ENCODE results near the gene NOL9. TPM values are rescaled to one million over a fixed set of nuclear protein-coding genes. Genes with fewer than 3 reads are reported as not detected.
A peak's percentile ranks its signal among the peaks of the same experiment; 100 is the strongest.

Gene NOL9
- total and polyA plus RNA-seq, 2 of the 13 experiments (the other 11 are each of a cell fraction or from before 2014, with no cell fraction given) = 18.0 to 24.7 TPM

GRCh38 chr1:6530504-6531160, 23.7 kb downstream of the NOL9 start:
- Histone ChIP-seq H3K9ac (ENCODE audit: insufficient read depth, low read depth, low read length) (no peak overlapping the region), H3K27me3 (ENCODE audit: control insufficient read depth in 1 of 2, insufficient read depth in 2 of 2, low read length in 2 of 2) (no peaks in the 10 kb centered on the region), H3K36me3 (replicated peaks in 1 of 2; ENCODE audit: control insufficient read depth in 1 of 2, insufficient read depth in 2 of 2, low read length in 2 of 2) (peaks cover 33 to 72% of the 10 kb centered on the region in 2 experiments), H3K4me2 (ENCODE audit: low read depth, low read length) (no peak overlapping the region), H4K20me1 (ENCODE audit: insufficient read depth, low read length) (no peaks in the 10 kb centered on the region), H2AFZ (ENCODE audit: low read length) (no peak overlapping the region), H3K4me1 (ENCODE audit: insufficient read depth, low read length) (no peaks in the 10 kb centered on the region), H3K79me2 (ENCODE audit: insufficient read depth, low read length) (no peaks in the 10 kb centered on the region), H3K27ac (ENCODE audit: extremely low read length, insufficient read depth, low read length) (no peak overlapping the region), H3K4me3 (replicated peaks in 1 of 3; ENCODE audit: insufficient read depth in 1 of 3, low read depth in 2 of 3, low read length in 3 of 3) (no peak overlapping the region), H3K9me3 (ENCODE audit: low read length) (no peaks in the 10 kb centered on the region)
- intact Hi-C loops (cut with micrococcal nuclease; ENCODE audit: unreplicated experiment) (no loop called here), in situ Hi-C loops (cut with HindIII; ENCODE audit: extremely low pct_ligation_motif_present, low pct_unique_long_range_greater_than_20kb) (no loop called here)
- TF ChIP-seq ZNF629 (CRISPR knock-in tag; conservative IDR thresholded peaks at IDR 0.05) (peak; percentile 83), SMYD3 (CRISPR knock-in tag; IDR thresholded peaks at IDR 0.05) (no peak)
- WGBS (ENCODE audit: low lambda C conversion rate) = 100% methylated on average over 10 of the region's 13 CpGs
- ATAC-seq = no peak
- no peak for DNase-seq (ENCODE audit: low spot score)
- CTCF ChIA-PET (ENCODE audit: low intra/inter-chr PET ratio, low total read pairs) = no interaction called here
- no peak for FAIRE-seq
- BruUV-seq (replicated peaks) = no TSS peak
- POLR2A ChIA-PET = no interaction called here

GRCh38 chr1:6528492-6528891, 25.8 kb downstream of the NOL9 start:
- ATAC-seq (no peak), FAIRE-seq (no peak), DNase-seq (ENCODE audit: low spot score) (no peak)
- Histone ChIP-seq H3K4me2 (ENCODE audit: low read depth, low read length) (no peak overlapping the region), H3K4me1 (ENCODE audit: insufficient read depth, low read length) (no peaks in the 10 kb centered on the region), H3K9me3 (ENCODE audit: low read length) (no peaks in the 10 kb centered on the region), H3K4me3 (replicated peaks in 1 of 3; ENCODE audit: insufficient read depth in 1 of 3, low read depth in 2 of 3, low read length in 3 of 3) (no peak overlapping the region), H3K9ac (ENCODE audit: insufficient read depth, low read depth, low read length) (no peak overlapping the region), H4K20me1 (ENCODE audit: insufficient read depth, low read length) (no peaks in the 10 kb centered on the region), H3K27ac (ENCODE audit: extremely low read length, insufficient read depth, low read length) (no peak overlapping the region), H3K36me3 (replicated peaks in 1 of 2; ENCODE audit: control insufficient read depth in 1 of 2, insufficient read depth in 2 of 2, low read length in 2 of 2) (peaks cover 33 to 63% of the 10 kb centered on the region in 2 experiments), H3K79me2 (ENCODE audit: insufficient read depth, low read length) (no peaks in the 10 kb centered on the region), H3K27me3 (ENCODE audit: control insufficient read depth in 1 of 2, insufficient read depth in 2 of 2, low read length in 2 of 2) (no peaks in the 10 kb centered on the region), H2AFZ (ENCODE audit: low read length) (no peak overlapping the region)
- BruUV-seq (replicated peaks) = no TSS peak
- ChIA-PET POLR2A (interaction anchor here (0.5 kb wide), 1 partner anchor 10 kb away, joined by 3 read pairs; no protein-coding TSS in a partner anchor), CTCF (ENCODE audit: low intra/inter-chr PET ratio, low total read pairs) (no interaction called here)
- intact Hi-C loops (cut with micrococcal nuclease; ENCODE audit: unreplicated experiment) = no loop called here
- in situ Hi-C loops (cut with HindIII; ENCODE audit: extremely low pct_ligation_motif_present, low pct_unique_long_range_greater_than_20kb) = loop anchor here (5.0 kb wide), 1 partner anchor 46 kb away; no protein-coding TSS in a partner anchor
- 97% methylated on average over 7 of the region's 7 CpGs for WGBS (ENCODE audit: low lambda C conversion rate)
- no peak for TF ChIP-seq ZFY (CRISPR knock-in tag; IDR thresholded peaks at IDR 0.05)
- no peak for TF ChIP-seq SRY (CRISPR knock-in tag; IDR thresholded peaks at IDR 0.05)
- no peak for TF ChIP-seq POGZ (CRISPR knock-in tag; IDR thresholded peaks at IDR 0.05)
- no peak for TF ChIP-seq FOXP4 (CRISPR knock-in tag; IDR thresholded peaks at IDR 0.05)
- TF ChIP-seq SMAD9 (CRISPR knock-in tag; IDR thresholded peaks at IDR 0.05) = no peak
- TF ChIP-seq ZNF674 (CRISPR knock-in tag; IDR thresholded peaks at IDR 0.05; ENCODE audit: low read depth) = no peak
- no peak for TF ChIP-seq ZNF549 (CRISPR knock-in tag; IDR thresholded peaks at IDR 0.05)
- TF ChIP-seq ZNF770 (CRISPR knock-in tag; IDR thresholded peaks at IDR 0.05) = no peak
- TF ChIP-seq, protein P1, sequence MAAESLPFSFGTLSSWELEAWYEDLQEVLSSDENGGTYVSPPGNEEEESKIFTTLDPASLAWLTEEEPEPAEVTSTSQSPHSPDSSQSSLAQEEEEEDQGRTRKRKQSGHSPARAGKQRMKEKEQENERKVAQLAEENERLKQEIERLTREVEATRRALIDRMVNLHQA (CRISPR knock-in tag; IDR thresholded peaks at IDR 0.05) = no peak
- no peak for TF ChIP-seq TSC22D2 (CRISPR knock-in tag; IDR thresholded peaks at IDR 0.05; ENCODE audit: borderline replicate concordance)
- TF ChIP-seq ZNF891 (CRISPR knock-in tag; IDR thresholded peaks at IDR 0.05) = no peak
- no peak for TF ChIP-seq ZBTB42 (CRISPR knock-in tag; IDR thresholded peaks at IDR 0.05)
- TF ChIP-seq NKX3-1 (CRISPR knock-in tag; IDR thresholded peaks at IDR 0.05) = no peak
- no peak for TF ChIP-seq KAT8 (CRISPR knock-in tag; IDR thresholded peaks at IDR 0.05)
